GM18508 (cell line): ENCODE results near the gene LETM1.

ENCODE experiments used
- ATAC-seq: cut with Tn5 transposase; IDR thresholded peaks from one replicate; pipeline ENCODE4 v1.9.1; 2021; ENCODE audit warnings: moderate number of reproducible peaks; ENCODE audit not compliant: insufficient read depth, unreplicated experiment

Gene LETM1

GRCh38 chr4:1809754-1810502 is 46.0 kb downstream of the LETM1 start:
- ATAC-seq = no peak

GRCh38 chr4:1808851-1809753 is 46.9 kb downstream of the LETM1 start:
- no peak for ATAC-seq

- ATAC-seq = no peak
Measured at GRCh38 chr4:1808396-1808795, 47.6 kb downstream of the LETM1 start.

DNA sequence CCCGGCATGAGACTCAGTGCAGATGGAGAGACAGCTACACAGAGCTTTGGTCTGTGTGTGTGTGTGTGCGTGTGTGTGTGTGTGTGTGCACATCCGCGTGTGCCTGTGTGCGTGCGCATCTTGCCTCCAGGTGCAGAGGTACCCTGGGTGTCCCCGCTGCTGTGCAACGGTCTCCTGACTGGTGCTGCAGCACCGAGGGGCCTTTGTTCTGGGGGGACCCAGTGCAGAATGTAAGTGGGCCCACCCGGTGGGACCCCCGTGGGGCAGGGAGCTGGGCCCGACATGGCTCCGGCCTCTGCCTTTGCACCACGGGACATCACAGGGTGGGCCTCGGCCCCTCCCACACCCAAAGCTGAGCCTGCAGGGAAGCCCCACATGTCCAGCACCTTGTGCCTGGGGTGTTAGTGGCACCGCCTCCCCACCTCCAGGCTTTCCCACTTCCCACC is 48.6 kb downstream of the LETM1 start:
- no peak for ATAC-seq

GRCh38 chr4:1806596-1807331 is 49.2 kb downstream of the LETM1 start:
- no peak for ATAC-seq

DNA sequence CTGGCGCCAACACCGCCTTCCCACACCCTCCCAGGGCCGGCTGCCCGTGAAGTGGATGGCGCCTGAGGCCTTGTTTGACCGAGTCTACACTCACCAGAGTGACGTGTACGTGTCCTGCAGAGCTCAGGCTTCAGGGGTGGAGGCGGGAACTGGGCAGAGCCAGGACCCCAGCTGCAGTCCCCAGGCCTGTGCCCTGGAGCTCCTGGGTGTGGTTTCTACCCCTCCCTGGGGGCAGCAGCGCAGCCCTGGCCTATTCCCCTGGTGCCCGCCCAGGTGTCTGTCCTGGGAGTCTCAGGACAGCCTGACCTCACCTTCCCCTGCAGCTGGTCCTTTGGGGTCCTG is 49.8 kb downstream of the LETM1 start:
- no peak for ATAC-seq

DNA sequence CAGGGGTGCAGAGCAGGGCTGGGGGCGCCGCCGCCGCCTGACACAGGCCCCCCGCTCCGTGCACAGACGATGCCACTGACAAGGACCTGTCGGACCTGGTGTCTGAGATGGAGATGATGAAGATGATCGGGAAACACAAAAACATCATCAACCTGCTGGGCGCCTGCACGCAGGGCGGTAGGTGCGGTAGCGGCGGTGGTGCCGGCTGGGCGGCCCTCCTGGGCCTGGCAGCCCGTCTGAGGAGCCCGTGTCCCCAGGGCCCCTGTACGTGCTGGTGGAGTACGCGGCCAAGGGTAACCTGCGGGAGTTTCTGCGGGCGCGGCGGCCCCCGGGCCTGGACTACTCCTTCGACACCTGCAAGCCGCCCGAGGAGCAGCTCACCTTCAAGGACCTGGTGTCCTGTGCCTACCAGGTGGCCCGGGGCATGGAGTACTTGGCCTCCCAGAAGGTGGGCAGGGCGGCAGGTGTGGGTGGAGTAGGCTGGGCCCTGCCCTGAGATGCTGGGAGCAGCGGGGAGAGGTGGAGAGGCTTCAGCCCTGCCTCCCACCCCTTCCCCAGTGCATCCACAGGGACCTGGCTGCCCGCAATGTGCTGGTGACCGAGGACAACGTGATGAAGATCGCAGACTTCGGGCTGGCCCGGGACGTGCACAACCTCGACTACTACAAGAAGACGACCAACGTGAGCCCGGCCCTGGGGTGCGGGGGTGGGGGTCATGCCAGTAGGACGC is 50.3 kb downstream of the LETM1 start:
- no peak for ATAC-seq

DNA sequence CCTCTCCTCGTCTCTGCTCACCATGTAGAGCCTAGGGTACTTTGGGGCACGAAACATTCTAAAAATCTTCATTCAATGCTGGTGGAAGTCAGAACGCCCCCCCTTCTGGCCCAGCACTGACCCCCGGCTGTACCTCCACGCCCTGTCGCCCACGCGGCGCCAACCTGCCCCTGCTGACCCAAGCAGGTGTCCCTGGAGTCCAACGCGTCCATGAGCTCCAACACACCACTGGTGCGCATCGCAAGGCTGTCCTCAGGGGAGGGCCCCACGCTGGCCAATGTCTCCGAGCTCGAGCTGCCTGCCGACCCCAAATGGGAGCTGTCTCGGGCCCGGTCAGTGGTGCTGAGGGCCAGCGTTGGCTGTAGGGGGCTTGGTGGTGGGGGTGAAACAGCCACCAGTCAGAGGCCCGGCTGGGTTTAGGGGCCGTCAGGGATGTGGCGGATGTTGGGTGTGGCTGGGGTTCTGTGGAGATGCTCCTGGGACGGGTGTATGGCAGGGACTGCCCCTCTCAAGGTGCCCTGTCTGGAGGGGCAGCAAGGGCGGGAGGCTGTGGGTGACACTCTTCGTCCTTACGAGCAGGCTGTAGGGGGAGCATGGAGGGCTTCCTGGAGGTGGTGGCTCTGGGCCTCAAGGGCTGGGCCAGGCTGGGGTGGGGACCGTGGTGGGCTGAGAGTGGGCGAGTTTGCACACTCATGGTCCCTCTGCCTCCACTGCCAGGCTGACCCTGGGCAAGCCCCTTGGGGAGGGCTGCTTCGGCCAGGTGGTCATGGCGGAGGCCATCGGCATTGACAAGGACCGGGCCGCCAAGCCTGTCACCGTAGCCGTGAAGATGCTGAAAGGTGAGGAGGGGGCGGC is 51.1 kb downstream of the LETM1 start:
- no peak for ATAC-seq

GRCh38 chr4:1803523-1804423 is 52.2 kb downstream of the LETM1 start:
- ATAC-seq = no peak

DNA sequence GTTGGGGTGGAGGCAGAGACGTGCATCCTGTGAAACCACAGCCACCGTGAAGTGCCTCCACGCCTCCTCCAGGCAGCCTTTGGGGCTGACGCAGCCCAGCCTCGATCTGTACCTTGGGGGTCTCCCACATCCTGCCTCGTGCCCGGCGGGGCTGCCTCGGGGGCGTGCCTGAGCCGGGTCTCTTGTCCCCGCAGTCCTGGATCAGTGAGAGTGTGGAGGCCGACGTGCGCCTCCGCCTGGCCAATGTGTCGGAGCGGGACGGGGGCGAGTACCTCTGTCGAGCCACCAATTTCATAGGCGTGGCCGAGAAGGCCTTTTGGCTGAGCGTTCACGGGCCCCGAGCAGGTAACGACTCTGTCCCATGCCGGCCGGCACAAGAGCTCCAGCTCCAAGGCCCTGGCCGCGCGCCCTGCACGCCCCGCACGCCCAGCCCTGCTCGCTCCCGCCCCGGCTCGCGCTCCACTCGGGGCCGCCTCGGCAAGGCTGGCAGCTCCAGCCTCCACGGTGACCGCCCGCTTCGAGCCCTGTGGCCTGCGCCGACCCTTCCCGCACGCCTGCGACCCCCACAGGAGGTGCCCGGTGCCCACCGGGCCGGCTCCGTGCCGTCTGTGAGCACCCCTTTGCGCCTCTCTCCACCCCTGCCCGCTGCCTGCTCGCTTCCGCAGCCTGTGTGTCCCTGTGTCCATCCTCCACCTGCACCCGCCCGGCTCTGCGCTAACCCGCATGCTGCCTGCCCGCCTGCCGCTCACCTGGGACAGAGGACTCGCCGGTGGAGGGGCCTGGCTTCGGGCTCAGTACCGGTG is 53.0 kb downstream of the LETM1 start:
- ATAC-seq = no peak

- ATAC-seq = no peak
Measured at GRCh38 chr4:1802151-1802715, 53.7 kb downstream of the LETM1 start.

- ATAC-seq = no peak
Measured at GRCh38 chr4:1801286-1801958, 54.5 kb downstream of the LETM1 start.

DNA sequence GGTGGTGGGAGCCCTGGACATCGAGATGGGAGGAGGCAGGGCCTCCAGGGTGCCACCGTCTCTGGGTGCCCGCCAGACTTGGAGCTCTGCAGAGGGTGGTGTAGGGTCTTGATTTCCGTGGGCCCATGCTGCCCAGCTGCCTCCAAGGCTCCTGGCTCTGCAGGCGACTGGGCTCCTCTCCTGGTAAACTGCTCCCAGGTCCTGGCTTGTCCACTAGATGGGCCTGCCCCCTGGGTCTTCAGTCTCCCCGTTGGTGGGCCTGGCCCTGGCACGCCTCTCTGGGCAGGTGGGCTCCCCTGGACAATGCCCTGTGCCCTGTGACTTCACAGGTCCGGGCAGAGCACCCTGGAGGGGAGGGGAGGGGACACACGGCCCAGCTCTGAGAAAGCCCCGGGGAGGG is 55.2 kb downstream of the LETM1 start:
- ATAC-seq = no peak

- no peak for ATAC-seq
Measured at GRCh38 chr4:1799387-1800375, 56.3 kb downstream of the LETM1 start.

- ATAC-seq = no peak
Measured at GRCh38 chr4:1798580-1799386, 57.2 kb downstream of the LETM1 start.
